CD14-positive monocyte (primary cell): Measurements from ENCODE around the gene FGF9. TPM values are rescaled to one million over a fixed set of nuclear protein-coding genes. Genes with fewer than 3 reads are reported as not detected.
A peak's percentile ranks its signal among the peaks of the same experiment; 100 is the strongest.

Source experiments
- DNase-seq, 3 donors: peaks; one replicate each; pipeline ENCODE4 v3.0.0-alpha.2; 2011 to 2022
- H2AFZ ChIP-seq: 2 replicates; pipeline ENCODE4 v1.6.0; 2012; ENCODE audit warnings: mild to moderate bottlenecking, low read depth, low read length, inconsistent platforms; ENCODE audit not compliant: insufficient read depth, poor library complexity, severe bottlenecking
- H3K27ac ChIP-seq, 2 donors: 1 replicate in 1 of 2; 2 replicates in 1 of 2; pipeline ENCODE4 v1.5.1; 2012 to 2013; ENCODE audit warnings: low read length in 2 of 2, control low read depth in 1 of 2, inconsistent platforms in 1 of 2, low read depth in 1 of 2, mild to moderate bottlenecking in 1 of 2
- H3K27me3 ChIP-seq, 2 donors: one replicate each; pipeline versions ENCODE4 v1.6.0 to v1.6.1; 2011 to 2013; ENCODE audit warnings: low read length in 2 of 2; ENCODE audit not compliant: control insufficient read depth in 2 of 2, insufficient read depth in 2 of 2
- H3K36me3 ChIP-seq, 2 donors: replicated peaks in 1 of 2; 1 replicate in 1 of 2; 2 replicates in 1 of 2; pipeline versions ENCODE4 v1.5.1 to v1.6.1; 2012 to 2013; ENCODE audit warnings: low read length in 2 of 2, control low read depth in 1 of 2, inconsistent platforms in 1 of 2, mild to moderate bottlenecking in 1 of 2; ENCODE audit not compliant: insufficient read depth in 2 of 2, control insufficient read depth in 1 of 2
- H3K4me1 ChIP-seq, 2 donors: 1 replicate in 1 of 2; 2 replicates in 1 of 2; pipeline versions ENCODE4 v1.5.1 to v1.6.1; 2012 to 2013; ENCODE audit warnings: low read length in 2 of 2, control low read depth in 1 of 2, inconsistent platforms in 1 of 2, mild to moderate bottlenecking in 1 of 2, moderate library complexity in 1 of 2; ENCODE audit not compliant: insufficient read depth in 2 of 2, control insufficient read depth in 1 of 2
- H3K4me2 ChIP-seq: replicated peaks from 2 replicates; pipeline ENCODE3; 2012; ENCODE audit warnings: low read length, moderate library complexity, mild to moderate bottlenecking; ENCODE audit not compliant: poor library complexity, severe bottlenecking; ENCODE audit errors: extremely low read depth
- H3K4me3 ChIP-seq, 3 experiments: fragments of 200-600 bp in 1 of 3; sonication (generic) in 1 of 3; replicated peaks in 1 of 3; 1 replicate in 2 of 3; 2 replicates in 1 of 3; pipeline ENCODE4 v1.5.1; 2011 to 2013; ENCODE audit warnings: low read length in 3 of 3, mild to moderate bottlenecking in 3 of 3, control low read depth in 2 of 3, low read depth in 2 of 3, inconsistent platforms in 1 of 3, moderate library complexity in 1 of 3
- H3K79me2 ChIP-seq: 2 replicates; pipeline ENCODE4 v1.6.0; 2012; ENCODE audit warnings: mild to moderate bottlenecking, control low read depth, inconsistent platforms, low read length, moderate library complexity; ENCODE audit not compliant: insufficient read depth
- H3K9ac ChIP-seq: 2 replicates; pipeline ENCODE4 v1.6.0; 2017; ENCODE audit warnings: low read length, mild to moderate bottlenecking; ENCODE audit not compliant: insufficient read depth, poor library complexity, severe bottlenecking
- H3K9me3 ChIP-seq, 2 donors: replicated peaks in 1 of 2; 1 replicate in 1 of 2; 2 replicates in 1 of 2; pipeline versions ENCODE4 v1.5.1 to v1.6.1; 2012 to 2013; ENCODE audit warnings: low read length in 2 of 2, control low read depth in 1 of 2; ENCODE audit not compliant: control insufficient read depth in 1 of 2, insufficient read depth in 1 of 2
- H4K20me1 ChIP-seq: 2 replicates; pipeline ENCODE4 v1.6.0; 2012; ENCODE audit warnings: mild to moderate bottlenecking, low read length, control low read depth, moderate library complexity; ENCODE audit not compliant: insufficient read depth
- H3K27ac Mint-ChIP-seq, 7 donors: one replicate each; pipeline ENCODE4 v1.8.0; 2020; ENCODE audit warnings: mild to moderate bottlenecking in 7 of 7, mixed read lengths in 7 of 7, moderate library complexity in 6 of 7, inconsistent platforms in 2 of 7
- H3K27me3 Mint-ChIP-seq, 3 donors: one replicate each; pipeline ENCODE4 v1.8.0; 2021 to 2022; ENCODE audit warnings: low read depth in 3 of 3, mild to moderate bottlenecking in 3 of 3, mixed read lengths in 3 of 3, moderate library complexity in 3 of 3, inconsistent platforms in 1 of 3
- H3K36me3 Mint-ChIP-seq, 2 donors: one replicate each; pipeline ENCODE4 v1.8.0; 2020; ENCODE audit warnings: mixed read lengths in 2 of 2, inconsistent platforms in 1 of 2, mild to moderate bottlenecking in 1 of 2
- H3K4me1 Mint-ChIP-seq: one replicate; pipeline ENCODE4 v1.8.0; 2020; ENCODE audit warnings: mild to moderate bottlenecking, mixed read lengths
- H3K4me3 Mint-ChIP-seq, 2 donors: one replicate each; pipeline ENCODE4 v1.8.0; 2020; ENCODE audit warnings: mild to moderate bottlenecking in 2 of 2, mixed read lengths in 2 of 2, moderate library complexity in 1 of 2
- H3K9me3 Mint-ChIP-seq, 7 donors: one replicate each; pipeline ENCODE4 v1.8.0; 2020 to 2022; ENCODE audit warnings: mixed read lengths in 7 of 7, mild to moderate bottlenecking in 6 of 7, moderate library complexity in 6 of 7, inconsistent platforms in 2 of 7
- CTCF ChIP-seq: fragments of 200-600 bp; IDR thresholded peaks from one replicate; pipeline ENCODE4 v1.8.0; 2022; ENCODE audit warnings: antibody characterized with exemption, mild to moderate bottlenecking
- WGBS: methylation state at CpG from one replicate; pipeline ENCODE4 v1.1.5; 2013; ENCODE audit warnings: missing lambda C conversion rate; ENCODE audit not compliant: insufficient coverage; 5-methylcytosine and 5-hydroxymethylcytosine counted together
- intact Hi-C, 2 donors: fragments of 100-400 bp; cut with micrococcal nuclease; formaldehyde crosslinking; loops; one replicate each; pipeline versions ENCODE4 v1.15.0 to v1.15.1; 2023
- polyA plus RNA-seq, 3 donors: library from polyadenylated mRNA; depleted of rRNA in 1 of 3; unstranded in 2 of 3; stranded (reverse) in 1 of 3; fragments of 300-500 nt in 2 of 3; fragments of >200 nt in 1 of 3; fragmentation: Illumina TruSeq in 2 of 3; gene quantifications; 1 replicate in 2 of 3; 2 replicates in 1 of 3; pipeline ENCODE4 v1.2.3, GENCODE V29; 2012 to 2021

FGF9 gene
- polyA plus RNA-seq, 3 donors: 0.03 to 0.16 TPM; not detected in 1

GRCh38 chr13:21677075-21677623, 6.3 kb downstream of the FGF9 start:
- WGBS: 55% methylated on average over 3 of the region's 3 CpGs
- Histone ChIP-seq H3K4me1 (peaks cover 17 to 27% of the 10 kb centered on the region in 2 donors), H3K27me3 (peaks cover 61 to 69% of the 10 kb centered on the region in 2 donors), H3K36me3 (no peaks in the 10 kb centered on the region), H3K4me2 (no peak overlapping the region), H3K4me3 (no peak overlapping the region), H2AFZ (no peak overlapping the region), H3K27ac (no peak overlapping the region), H3K9me3 (peaks cover 0 to 36% of the 10 kb centered on the region in 2 donors), H4K20me1 (no peaks in the 10 kb centered on the region), H3K9ac (no peak overlapping the region), H3K79me2 (no peaks in the 10 kb centered on the region)
- no peak for TF ChIP-seq CTCF
- intact Hi-C loops: no loop called here
- Mint-ChIP-seq H3K27ac (no peak overlapping the region), H3K4me1 (peaks cover 19% of the 10 kb centered on the region), H3K9me3 (peaks cover 0 to 17% (median 12%) of the 10 kb centered on the region in 7 donors), H3K4me3 (peak overlapping the region in 1 of 2 donors; percentile 75), H3K36me3 (peaks cover 5% of the 10 kb centered on the region in 2 donors), H3K27me3 (peaks cover 50 to 81% (median 64%) of the 10 kb centered on the region in 3 donors)
- no peak for DNase-seq

- Histone ChIP-seq H4K20me1 (no peaks in the 10 kb centered on the region), H3K9ac (no peak overlapping the region), H3K27ac (no peak overlapping the region), H3K27me3 (peaks cover 12 to 16% of the 10 kb centered on the region in 2 donors), H3K79me2 (no peaks in the 10 kb centered on the region), H3K9me3 (no peaks in the 10 kb centered on the region), H3K4me1 (no peaks in the 10 kb centered on the region), H3K4me3 (no peak overlapping the region), H2AFZ (no peak overlapping the region), H3K4me2 (no peak overlapping the region), H3K36me3 (no peaks in the 10 kb centered on the region)
- Mint-ChIP-seq H3K4me3 (no peak overlapping the region), H3K4me1 (no peaks in the 10 kb centered on the region), H3K9me3 (peaks cover 0 to 1% (median 0%) of the 10 kb centered on the region in 7 donors), H3K36me3 (no peaks in the 10 kb centered on the region), H3K27ac (no peak overlapping the region), H3K27me3 (peaks cover 17 to 41% (median 27%) of the 10 kb centered on the region in 3 donors)
- 92% methylated on average over 6 of the region's 6 CpGs for whole genome bisulfite sequencing
- TF ChIP-seq CTCF: no peak
- no peak for DNase-seq
- intact Hi-C loops: no loop called here
These were observed 12.3 kb downstream of the FGF9 start for GRCh38 chr13:21683034-21683733.
